ENCODE data around the gene APP.
"Not testable (repeated sequence)": the region's sequence is repeated elsewhere in the genome, so short reads cannot be mapped to it uniquely, and the experiment has no call there.

The APP gene

GRCh38 chr21:26099610-26100219, 70.9 kb downstream of the APP start:
- no peak for DNase-seq (ENCODE audit: low read depth in 2 of 2)

- DNase-seq (ENCODE audit: low read depth in 2 of 2) = no peak
Observed at GRCh38 chr21:26098772-26099397, 71.7 kb downstream of the APP start.

GRCh38 chr21:26097475-26097874, 73.1 kb downstream of the APP start:
- DNase-seq (ENCODE audit: low read depth in 2 of 2) = no peak

- no peak for DNase-seq (ENCODE audit: low read depth in 2 of 2)
Observed at GRCh38 chr21:26096494-26097371, 73.8 kb downstream of the APP start.

- DNase-seq (ENCODE audit: low read depth in 2 of 2) = no peak
Observed at GRCh38 chr21:26095131-26095530, 75.4 kb downstream of the APP start.

- no peak for DNase-seq (ENCODE audit: low read depth in 2 of 2)
Observed at GRCh38 chr21:26093122-26093521, 77.4 kb downstream of the APP start.

GRCh38 chr21:26091480-26092018, 79.0 kb downstream of the APP start:
- no peak for DNase-seq (ENCODE audit: low read depth in 2 of 2)

- DNase-seq (ENCODE audit: low read depth in 2 of 2) = no peak
Observed at GRCh38 chr21:26089730-26090129, 80.8 kb downstream of the APP start.

GRCh38 chr21:26087223-26087918, 83.2 kb downstream of the APP start:
- no peak for DNase-seq (ENCODE audit: low read depth in 2 of 2)

GRCh38 chr21:26085882-26086281, 84.7 kb downstream of the APP start:
- DNase-seq (ENCODE audit: low read depth in 2 of 2) = no peak

- DNase-seq (ENCODE audit: low read depth in 2 of 2) = no peak
Observed at GRCh38 chr21:26085127-26085526, 85.4 kb downstream of the APP start.

GRCh38 chr21:26082549-26082948, 88.0 kb downstream of the APP start:
- DNase-seq (ENCODE audit: low read depth in 2 of 2) = no peak

- DNase-seq (ENCODE audit: low read depth in 2 of 2) = not testable (repeated sequence)
Observed at GRCh38 chr21:26081175-26081760, 89.3 kb downstream of the APP start.

- DNase-seq (ENCODE audit: low read depth in 2 of 2) = no peak
Observed at GRCh38 chr21:26080211-26080610, 90.4 kb downstream of the APP start.

- DNase-seq (ENCODE audit: low read depth in 2 of 2) = no peak
Observed at GRCh38 chr21:26079366-26079765, 91.2 kb downstream of the APP start.

GRCh38 chr21:26077521-26077920, 93.0 kb downstream of the APP start:
- no peak for DNase-seq (ENCODE audit: low read depth in 2 of 2)

GRCh38 chr21:26072666-26073615, 97.6 kb downstream of the APP start:
- no peak for DNase-seq (ENCODE audit: low read depth in 2 of 2)

- DNase-seq (ENCODE audit: low read depth in 2 of 2) = no peak
Observed at GRCh38 chr21:26070822-26071425, 99.6 kb downstream of the APP start.

GRCh38 chr21:26070121-26070520, 100.4 kb downstream of the APP start:
- no peak for DNase-seq (ENCODE audit: low read depth in 2 of 2)

GRCh38 chr21:26068776-26069175, 101.8 kb downstream of the APP start:
- DNase-seq (ENCODE audit: low read depth in 2 of 2) = no peak
